Measurements from ENCODE around the gene ELOVL5.

ELOVL5 gene

DNA sequence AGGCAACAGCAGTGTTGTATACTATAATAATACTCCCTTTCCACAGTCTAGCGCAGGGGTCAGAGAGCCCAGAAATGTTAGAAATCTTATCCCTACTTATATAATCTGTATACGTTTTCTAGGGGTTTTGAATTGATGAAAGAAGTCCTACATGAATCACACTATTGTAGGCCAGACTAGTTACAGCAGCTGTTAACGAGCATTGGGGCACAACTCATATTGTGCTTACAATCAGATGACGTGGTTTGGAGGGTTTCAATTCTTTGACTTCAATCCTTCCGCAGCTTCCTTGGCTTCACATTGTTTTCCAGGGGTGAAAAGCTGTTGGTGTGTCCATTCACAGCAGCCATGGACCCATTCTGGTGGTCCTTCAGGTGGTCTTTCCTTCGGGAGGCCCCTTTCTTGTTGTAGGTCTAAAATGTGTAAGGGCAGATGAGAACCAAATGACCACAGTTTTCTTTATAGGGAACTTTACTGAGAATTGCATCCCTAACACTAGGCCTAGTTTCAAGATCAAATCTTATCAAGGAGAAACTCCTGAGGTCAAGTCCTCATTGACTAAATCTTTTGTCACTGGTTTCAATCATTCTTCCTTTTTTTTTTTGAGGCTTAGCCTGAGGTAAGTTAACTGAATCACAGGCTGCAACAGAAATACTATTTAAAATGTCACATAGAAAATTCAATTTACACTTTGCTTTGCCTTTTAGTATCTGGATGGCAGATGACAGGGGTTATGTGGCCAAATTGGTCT, 79.7 kb downstream of the ELOVL5 start:
- no peak for DNase-seq

GRCh38 chr6:53266553-53267090, 82.1 kb downstream of the ELOVL5 start:
- DNase-seq, result no peak

- no peak for DNase-seq
Measured at GRCh38 chr6:53264915-53265607, 83.7 kb downstream of the ELOVL5 start.

GRCh38 chr6:53264337-53264736, 84.4 kb downstream of the ELOVL5 start:
- no peak for DNase-seq

DNA sequence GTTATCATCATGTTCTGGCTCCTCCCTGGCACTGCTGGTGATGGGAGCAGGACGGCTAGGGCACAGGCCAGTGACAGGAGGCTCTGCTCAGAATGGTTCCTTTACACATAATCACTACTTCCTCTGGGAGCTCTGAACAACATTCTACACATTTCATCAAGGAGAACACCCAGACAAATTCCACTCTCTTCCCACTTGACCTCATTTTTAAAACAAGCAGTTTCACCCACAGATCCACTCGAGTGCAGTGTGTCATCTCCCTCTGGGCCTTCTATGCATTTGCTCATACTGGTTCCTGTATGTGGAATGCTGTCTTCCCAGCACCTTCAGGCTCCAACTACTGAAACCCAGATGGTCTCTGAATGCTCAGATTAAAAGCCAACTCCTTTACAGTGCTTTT, 84.8 kb downstream of the ELOVL5 start:
- no peak for DNase-seq

- no peak for DNase-seq
Measured at GRCh38 chr6:53259860-53260580, 88.7 kb downstream of the ELOVL5 start.

DNA sequence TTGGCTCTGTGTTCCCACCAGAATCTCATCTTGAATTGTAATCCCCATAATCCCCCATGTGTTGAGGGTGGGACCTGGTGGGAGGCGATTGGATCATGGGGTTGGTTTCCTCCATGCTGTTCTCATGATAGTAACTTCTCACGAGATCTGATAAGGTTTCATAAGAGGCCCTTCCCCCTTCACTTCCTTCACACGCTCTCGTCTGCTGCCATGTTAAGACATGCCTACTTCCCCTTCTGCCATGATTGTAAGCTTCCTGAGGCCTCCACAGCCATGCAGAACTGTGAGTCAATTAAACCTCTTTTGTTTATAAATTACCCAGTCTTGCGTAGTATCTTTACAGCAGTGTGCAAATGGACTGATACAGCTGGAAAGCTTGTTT, 90.0 kb downstream of the ELOVL5 start:
- DNase-seq, result no peak

DNA sequence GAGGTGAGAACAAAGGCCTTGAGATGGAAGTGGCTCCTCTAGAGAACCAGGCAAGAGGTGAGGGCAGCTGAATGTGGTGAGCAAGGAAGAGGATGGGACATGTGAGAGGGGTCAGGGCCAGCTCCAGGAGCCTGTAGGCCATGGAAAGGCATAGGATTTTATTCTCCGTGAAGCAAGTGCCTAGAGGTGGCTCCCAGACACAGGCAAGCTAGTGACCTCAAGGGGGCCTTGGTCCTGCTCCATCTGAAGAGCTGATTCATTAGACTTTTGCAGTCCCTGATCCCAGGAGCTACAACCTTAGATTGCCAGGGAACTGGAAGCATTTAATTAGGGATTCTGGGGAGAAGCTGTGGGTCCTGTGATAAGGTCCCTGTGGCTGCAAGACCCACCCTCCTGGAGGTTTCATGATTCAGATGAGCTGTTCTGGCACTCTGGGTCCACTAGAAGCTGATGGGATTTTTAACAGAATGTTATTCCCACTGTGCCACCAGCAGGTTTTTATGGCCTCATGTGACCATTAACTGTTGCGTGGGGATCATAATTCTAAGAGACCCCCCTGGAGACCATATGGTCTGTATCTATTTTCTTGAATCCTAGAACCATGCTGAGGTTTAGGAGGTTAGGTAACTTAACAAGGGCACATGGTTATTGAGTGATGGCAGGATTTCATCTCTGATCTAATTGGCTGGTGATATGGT, 90.5 kb downstream of the ELOVL5 start:
- no peak for DNase-seq

DNA sequence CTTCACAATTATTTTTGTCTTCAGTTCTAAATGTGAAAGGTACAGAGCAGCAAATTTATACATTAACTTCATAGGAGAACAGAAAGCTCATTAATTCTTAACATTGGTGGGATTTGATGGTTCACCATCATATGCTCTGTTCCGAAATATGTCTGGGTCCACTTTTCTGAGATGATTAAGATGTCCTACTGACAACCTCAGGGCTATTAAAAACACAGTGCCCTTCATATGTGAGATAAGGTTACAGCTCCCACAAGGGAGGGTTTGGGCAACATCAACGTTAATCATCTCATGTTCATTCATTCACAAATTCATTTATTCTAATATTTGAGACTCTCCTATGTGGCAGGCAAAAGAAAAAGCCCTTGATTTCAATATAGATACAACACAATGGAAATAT, 91.2 kb downstream of the ELOVL5 start:
- no peak for DNase-seq

- DNase-seq, result no peak
Measured at GRCh38 chr6:53257001-53257400, 91.7 kb downstream of the ELOVL5 start.

- DNase-seq, result no peak
Measured at GRCh38 chr6:53252177-53252692, 96.5 kb downstream of the ELOVL5 start.

- DNase-seq, result no peak
Measured at GRCh38 chr6:53251033-53251672, 97.6 kb downstream of the ELOVL5 start.

DNA sequence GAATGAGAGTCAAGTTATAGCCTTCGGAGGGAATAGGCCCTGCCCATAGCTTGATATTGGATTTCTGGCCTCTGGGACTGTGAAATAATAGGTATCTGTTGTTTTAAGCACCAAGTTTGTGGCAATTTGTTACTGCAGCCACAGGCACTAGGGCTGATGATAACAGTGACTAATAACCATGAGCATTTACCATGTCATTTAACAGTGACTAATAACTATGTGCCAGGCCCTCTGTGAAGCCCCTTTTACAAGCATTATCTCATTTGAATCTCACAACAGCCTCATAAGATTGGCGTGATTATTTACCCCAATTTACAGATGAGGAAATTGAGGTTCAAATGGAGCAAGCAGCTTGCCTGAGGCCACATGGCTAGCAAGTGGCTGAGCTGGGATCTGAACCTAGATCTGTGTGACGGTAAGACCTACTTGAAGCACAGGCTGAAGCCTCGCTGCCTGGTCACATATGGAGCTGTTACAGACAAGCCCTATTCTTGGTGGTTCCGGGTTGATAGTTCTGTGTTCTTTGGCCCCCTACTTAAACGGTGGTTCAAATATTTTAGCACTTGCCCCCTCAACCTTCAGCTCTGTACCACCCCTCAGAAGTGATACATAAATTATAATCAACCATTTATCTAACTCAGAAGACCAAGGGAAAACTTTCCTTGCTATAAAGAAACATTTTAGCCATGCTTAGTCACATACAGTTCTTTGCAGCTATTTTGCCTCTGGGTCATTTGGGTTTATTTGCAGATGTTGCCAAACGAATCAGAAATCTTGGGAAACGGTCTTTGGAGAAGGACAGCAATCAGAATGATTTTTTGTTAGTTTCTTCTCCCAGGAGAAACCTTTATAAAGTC, 98.3 kb downstream of the ELOVL5 start:
- no peak for DNase-seq

DNA sequence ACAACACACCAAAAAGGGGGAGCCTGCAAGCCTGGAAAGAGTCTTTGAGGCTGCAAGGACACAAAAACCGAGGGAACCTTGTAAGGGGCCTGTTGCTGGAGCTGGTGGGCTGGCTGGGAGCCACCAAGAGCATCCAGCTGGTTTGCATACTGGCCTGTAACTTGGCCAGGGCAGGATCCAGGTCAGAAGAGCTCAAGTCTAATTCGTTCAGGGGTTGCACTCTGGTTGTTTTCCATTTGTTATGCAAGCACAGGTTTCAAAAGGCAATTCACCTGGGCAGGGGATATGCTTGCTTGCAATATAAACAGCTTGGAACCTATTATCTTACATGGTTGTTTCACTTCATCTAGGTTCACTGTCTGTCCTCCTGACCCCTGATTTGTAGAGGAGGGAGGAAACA, 101.8 kb downstream of the ELOVL5 start:
- no peak for DNase-seq

DNA sequence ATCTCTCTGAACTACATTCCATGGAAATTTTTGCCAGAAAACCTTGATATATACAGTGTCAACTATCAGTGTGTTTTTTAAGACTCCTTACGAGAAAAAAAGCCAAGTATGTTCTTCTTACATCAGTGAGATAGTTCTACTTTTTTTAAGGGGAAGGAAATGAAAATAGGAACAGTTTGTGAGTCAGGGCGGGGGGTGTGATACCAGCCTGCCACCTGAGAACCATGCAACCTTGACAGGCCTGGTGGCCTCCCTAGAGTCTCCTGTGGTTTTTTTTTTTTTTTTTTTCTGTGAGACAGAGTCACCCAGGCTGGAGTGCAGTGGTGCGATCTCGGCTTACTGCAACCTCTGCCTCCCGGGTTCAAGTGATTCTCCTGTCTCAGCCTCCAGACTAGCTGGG, 103.8 kb downstream of the ELOVL5 start:
- DNase-seq, result peak; percentile 16 to 82

GRCh38 chr6:53244399-53244931, 104.3 kb downstream of the ELOVL5 start:
- no peak for DNase-seq

GRCh38 chr6:53241938-53242337, 106.8 kb downstream of the ELOVL5 start:
- DNase-seq, result peak in 1 of 2 donors; percentile 28

- DNase-seq, result peak; percentile 26 to 47
Measured at GRCh38 chr6:53240761-53241160, 108.0 kb downstream of the ELOVL5 start.

DNA sequence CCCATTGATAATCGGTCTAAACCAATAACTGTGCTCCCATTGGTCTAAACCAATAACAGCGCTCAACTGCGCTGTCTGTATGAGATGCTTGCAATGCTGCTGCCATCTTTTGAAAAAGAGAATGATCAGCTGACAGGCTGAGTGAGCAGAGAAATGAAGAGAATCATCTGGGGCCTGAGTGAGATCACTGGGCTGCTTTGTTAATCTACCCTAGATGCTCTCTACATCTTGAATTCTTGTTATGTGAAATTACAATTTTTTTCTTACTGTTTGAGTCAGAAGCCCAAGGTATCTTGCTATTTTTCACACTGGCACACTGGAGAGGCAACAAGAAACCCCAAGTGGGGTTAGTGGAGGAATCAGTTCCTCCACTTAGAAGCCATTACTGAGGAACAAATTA, 108.6 kb downstream of the ELOVL5 start:
- no peak for DNase-seq

DNA sequence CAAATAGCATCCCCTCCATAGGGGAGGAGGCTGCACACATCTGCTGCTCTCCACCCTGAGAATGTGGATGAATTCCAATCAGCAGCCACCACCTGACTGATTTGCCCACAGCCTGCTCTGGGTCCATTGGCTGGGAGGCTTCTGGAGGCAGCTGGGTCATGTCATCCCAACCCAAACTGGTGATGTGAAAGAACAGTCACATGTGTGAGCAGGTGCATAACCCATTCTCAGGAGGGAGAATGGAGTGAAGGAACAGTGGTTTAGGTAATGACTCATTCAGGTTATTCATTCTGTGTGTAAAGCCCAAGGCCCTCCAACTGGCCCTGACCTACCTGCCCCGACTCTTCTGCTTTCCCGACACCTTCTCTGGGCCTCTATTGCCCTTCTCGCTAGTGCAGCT, 109.2 kb downstream of the ELOVL5 start:
- no peak for DNase-seq

DNA sequence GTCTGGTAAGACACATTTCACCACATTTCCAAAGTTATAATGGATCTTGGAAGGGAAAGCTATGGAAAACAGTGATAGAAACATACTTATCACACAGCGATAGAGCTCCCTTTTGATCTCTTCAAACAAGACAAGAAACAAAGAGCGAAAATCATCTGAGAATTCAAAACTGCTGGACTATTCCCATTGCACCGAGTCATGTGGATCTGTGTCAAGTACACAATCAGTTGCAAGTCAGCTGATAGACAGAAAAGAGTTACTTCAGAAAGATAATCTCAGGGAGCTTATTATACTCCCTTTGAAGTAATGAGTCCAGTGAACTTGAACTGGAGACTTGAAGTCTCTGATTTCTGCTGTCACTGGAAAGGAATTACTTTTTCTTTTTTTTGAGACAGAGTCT, 110.4 kb downstream of the ELOVL5 start:
- DNase-seq, result no peak
